H1 (cell line): ENCODE results near the gene ANAPC13. TPM values are rescaled to one million over a fixed set of nuclear protein-coding genes. Genes with fewer than 3 reads are reported as not detected.

Experiments used
- polyA plus RNA-seq, 7 experiments: library from polyadenylated mRNA; depleted of rRNA in 3 of 7; stranded (reverse) in 5 of 7; unstranded in 2 of 7; fragments of >200 nt in 5 of 7; fragments of 200-250 nt in 2 of 7; gene quantifications; 1 replicate in 5 of 7; 2 replicates in 1 of 7; 4 replicates in 1 of 7; pipeline versions ENCODE4 v1.2.1 to v1.2.3, GENCODE V29; 2011 to 2013; ENCODE audit warnings: missing spikeins in 2 of 7, mixed read lengths in 2 of 7
- total RNA-seq: library from RNA; stranded (reverse); fragmentation: NEBNext Ultra II Directional; extraction: Animal tissue kit (Norgen Biotek cat#: 25700); gene quantifications from 2 replicates; pipeline ENCODE4 v1.2.1, GENCODE V29; 2021

The ANAPC13 gene
- total and polyA plus RNA-seq, 2 of the 8 experiments (the other 6 are each of a cell fraction or from before 2014, with no cell fraction given), result 33.3 to 34.0 TPM

Other genes starting within 250 kb of the ANAPC13 start
- 63.8 and 66.9 TPM in 2 replicates for gene RYK, start 235.1 kb downstream of the ANAPC13 start, total RNA-seq
- 22.0 and 30.5 TPM in 2 replicates for gene RYK, start 235.1 kb downstream of the ANAPC13 start, polyA plus RNA-seq (2011; rRNA removed)
- gene AMOTL2, start 111.5 kb downstream of the ANAPC13 start, total RNA-seq, result 60.3 and 63.7 TPM in 2 replicates
- gene AMOTL2, start 111.5 kb downstream of the ANAPC13 start, polyA plus RNA-seq (2011; rRNA removed), result 19.0 and 33.5 TPM in 2 replicates
- 15.5 and 18.2 TPM in 2 replicates for gene CEP63, start 72 bp upstream of the ANAPC13 start, total RNA-seq
- 4.5 and 5.3 TPM in 2 replicates for gene CEP63, start 72 bp upstream of the ANAPC13 start, polyA plus RNA-seq (2011; rRNA removed)
- not detected in 2 replicates for gene KY, start 165.0 kb upstream of the ANAPC13 start, total RNA-seq
- not detected in 2 replicates for gene KY, start 165.0 kb upstream of the ANAPC13 start, polyA plus RNA-seq (2011; rRNA removed)